Measurements from ENCODE around the gene MEOX1.
A peak's percentile ranks its signal among the peaks of the same experiment; 100 is the strongest.

Gene MEOX1

GRCh38 chr17:43631429-43631828, 30.3 kb downstream of the MEOX1 start:
- H3K4me3 Mint-ChIP-seq, result no peak overlapping the region
- no peak for TF ChIP-seq CTCF (IDR thresholded peaks at IDR 0.05; ENCODE audit: unreplicated experiment in 3 of 3)
- H3K36me3 Mint-ChIP-seq (ENCODE audit: low read depth), result no peaks in the 10 kb centered on the region
- peaks cover 5% of the 10 kb centered on the region for H3K27me3 Mint-ChIP-seq (ENCODE audit: low read depth)
- peaks cover 62% of the 10 kb centered on the region for H3K4me1 Mint-ChIP-seq
- H3K9me3 Mint-ChIP-seq, result no peaks in the 10 kb centered on the region
- H3K27ac Mint-ChIP-seq, result peak overlapping the region in 1 of 3 experiments; percentile 54

GRCh38 chr17:43628089-43628650, 33.6 kb downstream of the MEOX1 start:
- H3K27me3 Mint-ChIP-seq (ENCODE audit: low read depth), result peaks cover 5% of the 10 kb centered on the region
- no peaks in the 10 kb centered on the region for H3K36me3 Mint-ChIP-seq (ENCODE audit: low read depth)

GRCh38 chr17:43627653-43628052, 34.1 kb downstream of the MEOX1 start:
- H3K27ac Mint-ChIP-seq, result peak overlapping the region; percentile 75 to 77 (median 75)
- peaks cover 8% of the 10 kb centered on the region for H3K27me3 Mint-ChIP-seq (ENCODE audit: low read depth)
- no peaks in the 10 kb centered on the region for H3K36me3 Mint-ChIP-seq (ENCODE audit: low read depth)
- no peak for TF ChIP-seq CTCF (IDR thresholded peaks at IDR 0.05; ENCODE audit: unreplicated experiment in 3 of 3)
- H3K9me3 Mint-ChIP-seq, result no peaks in the 10 kb centered on the region
- peaks cover 30% of the 10 kb centered on the region for H3K4me1 Mint-ChIP-seq
- H3K4me3 Mint-ChIP-seq, result no peak overlapping the region

More at GRCh38 chr17:43628089-43628650, 33.6 kb downstream of the MEOX1 start:
- H3K9me3 Mint-ChIP-seq, result no peaks in the 10 kb centered on the region
- TF ChIP-seq CTCF (IDR thresholded peaks at IDR 0.05; ENCODE audit: unreplicated experiment in 3 of 3), result no peak
- no peak overlapping the region for H3K4me3 Mint-ChIP-seq
- peak overlapping the region; percentile 75 to 77 (median 75) for H3K27ac Mint-ChIP-seq
- peaks cover 35% of the 10 kb centered on the region for H3K4me1 Mint-ChIP-seq

- Mint-ChIP-seq H3K27ac (no peak overlapping the region), H3K27me3 (ENCODE audit: low read depth) (peaks cover 12% of the 10 kb centered on the region), H3K4me3 (no peak overlapping the region), H3K4me1 (peaks cover 20% of the 10 kb centered on the region), H3K36me3 (ENCODE audit: low read depth) (no peaks in the 10 kb centered on the region), H3K9me3 (no peaks in the 10 kb centered on the region)
- TF ChIP-seq CTCF (IDR thresholded peaks at IDR 0.05; ENCODE audit: unreplicated experiment in 3 of 3), result no peak
Observed at GRCh38 chr17:43626023-43626422, 35.7 kb downstream of the MEOX1 start.

GRCh38 chr17:43625606-43626005, 36.1 kb downstream of the MEOX1 start:
- peaks cover 14% of the 10 kb centered on the region for H3K27me3 Mint-ChIP-seq (ENCODE audit: low read depth)
- no peak overlapping the region for H3K27ac Mint-ChIP-seq

More at GRCh38 chr17:43625606-43626005, 36.1 kb downstream of the MEOX1 start:
- no peaks in the 10 kb centered on the region for H3K9me3 Mint-ChIP-seq
- H3K4me1 Mint-ChIP-seq, result peaks cover 23% of the 10 kb centered on the region
- no peak for TF ChIP-seq CTCF (IDR thresholded peaks at IDR 0.05; ENCODE audit: unreplicated experiment in 3 of 3)
- H3K36me3 Mint-ChIP-seq (ENCODE audit: low read depth), result no peaks in the 10 kb centered on the region
- H3K4me3 Mint-ChIP-seq, result no peak overlapping the region

All from nephron (organoid).